HG03135 (cell line): Measurements from ENCODE around the gene RTN1.

Experiments
- ATAC-seq: cut with Tn5 transposase; IDR thresholded peaks from one replicate; pipeline ENCODE4 v1.9.1; 2021; ENCODE audit warnings: mild to moderate bottlenecking, moderate library complexity; ENCODE audit not compliant: unreplicated experiment

RTN1 gene

DNA sequence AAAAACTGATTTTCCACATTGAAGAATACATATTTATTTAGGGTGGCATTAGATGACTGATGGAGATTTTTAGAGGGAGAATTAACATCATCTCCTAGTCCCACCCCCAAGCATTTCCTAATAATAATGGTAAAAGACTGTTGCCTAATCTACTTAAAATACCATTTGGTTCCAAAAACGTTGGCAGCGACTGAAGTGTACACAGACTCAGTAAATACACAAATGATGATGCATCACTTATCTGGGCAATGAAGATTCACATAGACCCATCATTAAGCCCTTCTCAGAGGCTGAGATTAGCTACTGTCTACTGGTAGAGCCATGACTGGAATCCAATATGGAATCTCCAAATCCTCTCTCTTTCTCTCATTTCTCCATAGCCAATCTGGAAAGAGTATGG is 18.2 kb downstream of the RTN1 start:
- no peak for ATAC-seq

- no peak for ATAC-seq
Observed at GRCh38 chr14:59850458-59850857, 20.1 kb downstream of the RTN1 start.

GRCh38 chr14:59849411-59850130 is 21.0 kb downstream of the RTN1 start:
- ATAC-seq: no peak

DNA sequence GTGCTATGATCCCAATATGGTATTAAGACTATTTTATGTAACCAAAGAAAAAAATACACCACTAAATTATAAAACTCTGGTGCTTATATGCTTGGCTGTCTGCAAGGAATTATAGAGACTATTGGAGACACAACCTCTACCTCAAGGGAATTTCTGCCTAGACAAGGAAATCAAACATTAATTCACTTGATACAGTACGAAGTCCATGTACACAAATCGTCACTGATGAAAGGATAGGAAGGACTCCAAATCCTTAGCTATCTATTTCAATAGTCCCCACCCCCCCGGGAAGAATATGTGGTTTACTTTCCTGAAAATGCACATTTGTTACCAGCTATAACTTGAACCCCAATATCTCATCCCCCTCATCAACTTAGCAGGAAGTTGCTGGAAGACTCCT is 21.9 kb downstream of the RTN1 start:
- ATAC-seq: no peak

GRCh38 chr14:59847711-59848110 is 22.9 kb downstream of the RTN1 start:
- no peak for ATAC-seq

- ATAC-seq: no peak
Observed at GRCh38 chr14:59846595-59846994, 24.0 kb downstream of the RTN1 start.

DNA sequence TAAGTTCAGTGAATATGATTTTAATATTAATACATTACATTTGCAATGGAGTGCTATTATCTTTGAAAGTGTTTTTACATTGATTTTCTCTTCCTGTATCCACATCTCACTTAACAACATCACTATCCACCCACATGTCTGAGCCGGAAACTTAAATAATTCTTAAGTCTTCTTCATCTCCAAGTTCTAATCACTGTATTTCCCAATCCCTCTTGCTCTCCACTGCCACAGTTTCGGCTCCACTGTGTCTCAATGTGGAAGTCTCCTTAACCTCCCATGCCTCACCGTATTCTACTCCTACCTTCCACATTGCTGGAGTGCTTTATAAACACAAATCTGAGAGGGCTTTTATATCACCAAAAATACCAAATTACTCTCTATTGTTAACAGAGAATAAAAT is 25.3 kb downstream of the RTN1 start:
- ATAC-seq: no peak

DNA sequence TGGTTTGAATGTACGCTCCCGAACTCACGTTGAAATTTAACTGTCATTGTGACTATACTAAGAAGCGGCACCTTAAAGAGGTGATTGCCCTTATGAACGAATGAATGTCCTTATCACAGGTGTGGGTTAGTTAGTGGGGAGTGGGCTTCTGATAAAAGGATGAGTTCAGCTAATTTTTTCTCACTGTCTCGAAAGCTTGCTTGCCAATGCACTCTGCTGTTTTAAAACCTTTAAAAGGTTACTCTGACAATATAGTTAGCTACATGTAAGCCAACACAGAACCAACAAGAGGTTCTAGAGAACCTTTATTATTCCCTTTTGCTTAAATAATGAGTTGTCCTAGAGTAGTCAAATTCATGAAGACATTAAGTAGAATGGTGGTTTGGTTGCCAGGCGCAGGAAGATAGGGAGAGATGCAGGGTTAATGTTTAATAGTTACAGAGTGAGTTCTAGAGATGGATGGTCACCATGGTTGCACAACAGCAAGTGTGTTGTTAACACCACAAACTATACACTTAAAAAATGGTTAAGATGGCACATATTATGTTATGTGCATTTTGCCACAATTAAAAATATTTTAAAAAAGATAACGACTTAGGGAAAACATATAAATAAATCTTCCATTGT is 26.3 kb downstream of the RTN1 start:
- ATAC-seq: no peak

- ATAC-seq: no peak
Observed at GRCh38 chr14:59836116-59836515, 34.5 kb downstream of the RTN1 start.

DNA sequence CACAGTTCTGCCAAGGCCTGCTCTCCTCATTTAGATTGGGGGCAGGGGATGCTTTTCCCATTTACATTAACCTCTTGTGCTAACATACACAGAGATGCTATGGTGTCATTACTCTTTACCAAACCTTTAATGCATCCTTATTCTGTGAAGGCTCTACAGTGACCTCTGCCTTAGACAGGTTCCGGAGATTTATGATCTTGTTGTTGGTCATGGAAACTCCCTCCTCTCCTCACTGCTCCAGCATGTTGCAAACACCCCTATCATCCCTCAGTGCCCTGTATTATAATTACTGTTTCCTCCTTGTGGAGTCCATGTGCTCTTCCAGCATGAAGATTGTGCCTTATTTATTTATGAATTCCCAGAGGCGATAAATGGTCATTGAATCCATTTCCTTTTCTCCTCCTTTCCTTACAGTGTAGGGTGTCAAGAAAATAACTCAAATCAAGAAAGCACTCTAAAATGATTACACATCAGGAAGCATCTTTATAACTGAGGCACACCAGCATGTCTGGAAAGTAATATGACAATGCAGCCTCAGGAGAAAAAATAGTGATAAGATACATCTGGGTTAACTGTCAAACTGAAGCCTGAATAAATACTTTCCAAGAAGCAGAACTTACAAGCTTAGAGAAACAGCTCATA is 37.8 kb downstream of the RTN1 start:
- ATAC-seq: no peak

GRCh38 chr14:59831121-59831730 is 39.4 kb downstream of the RTN1 start:
- ATAC-seq: no peak

- no peak for ATAC-seq
Observed at GRCh38 chr14:59830338-59830734, 40.2 kb downstream of the RTN1 start.

DNA sequence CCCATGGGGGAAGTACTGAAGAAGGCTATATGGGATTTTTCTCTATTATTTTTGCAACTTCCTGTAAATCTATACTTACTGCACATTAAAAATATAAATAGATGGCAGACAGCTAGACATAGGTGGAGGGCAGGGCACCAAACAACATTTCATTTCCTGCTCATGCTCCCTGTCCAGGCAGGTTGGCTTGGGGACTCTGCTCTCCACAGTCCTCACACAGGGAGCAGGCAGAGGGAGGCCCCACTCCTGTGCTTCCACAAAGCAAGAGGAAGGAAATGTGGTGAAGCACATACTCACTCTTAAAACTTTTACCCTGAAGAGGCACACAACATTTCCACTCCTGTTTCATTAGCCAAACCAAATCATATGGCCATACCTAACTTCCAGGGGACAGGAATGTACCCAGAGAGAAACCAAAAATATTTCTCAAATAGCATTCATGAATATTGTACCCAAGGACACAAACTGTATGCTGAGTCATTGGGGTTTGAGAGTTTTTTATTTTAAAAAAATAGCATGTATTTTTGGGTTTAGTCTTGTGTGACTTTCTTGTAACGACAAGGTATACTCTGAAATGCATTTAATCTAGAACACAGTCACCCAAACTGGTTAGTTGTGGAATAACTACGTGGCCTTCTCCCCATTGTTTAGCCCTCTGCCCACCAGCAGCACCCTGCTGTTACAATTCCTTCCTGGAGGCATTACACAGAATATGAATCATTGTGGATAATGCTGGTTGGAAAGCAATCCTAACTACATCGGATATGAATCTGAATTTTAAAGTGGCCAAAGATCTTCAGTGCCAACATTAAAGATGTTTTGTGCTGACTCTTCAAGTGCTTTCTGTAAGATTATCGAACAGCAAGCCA is 40.9 kb downstream of the RTN1 start:
- no peak for ATAC-seq

DNA sequence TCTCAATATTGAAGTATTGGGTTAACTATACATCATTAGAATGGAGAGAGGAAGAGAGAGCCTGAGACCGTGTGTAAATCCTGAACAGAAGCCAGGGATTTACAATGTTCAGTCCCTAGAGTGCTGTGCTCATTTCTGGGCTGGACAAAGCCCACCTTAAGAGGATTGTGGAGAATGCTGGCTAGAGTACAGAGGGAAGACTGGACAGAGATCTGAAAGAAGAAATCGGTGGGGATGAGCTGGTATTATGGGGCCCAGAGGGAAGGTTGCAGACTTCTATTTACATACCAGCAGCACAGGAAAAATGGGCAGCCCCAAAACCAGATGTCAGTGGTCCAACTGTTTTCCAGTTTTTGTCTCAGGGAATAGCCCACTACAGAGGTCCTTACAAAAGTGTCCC is 42.3 kb downstream of the RTN1 start:
- no peak for ATAC-seq

DNA sequence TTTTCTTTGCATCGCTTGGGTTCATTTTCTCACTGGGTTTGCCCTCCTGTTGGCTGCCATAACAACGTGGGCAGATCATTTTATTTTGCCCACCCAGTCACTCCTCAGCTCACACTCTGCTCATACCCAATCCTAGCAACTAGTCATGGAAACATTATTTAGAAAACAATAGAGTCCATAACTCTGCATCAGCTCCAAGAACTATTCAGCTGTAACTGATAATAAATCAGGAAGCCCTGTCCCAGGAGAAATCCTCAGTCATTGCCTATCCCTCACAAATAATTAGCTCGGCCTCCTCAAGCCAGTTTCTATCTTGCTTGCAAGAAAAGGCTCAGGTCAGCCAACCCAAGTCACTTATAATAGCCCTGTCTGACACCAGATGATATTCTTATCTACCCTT is 43.2 kb downstream of the RTN1 start:
- no peak for ATAC-seq

DNA sequence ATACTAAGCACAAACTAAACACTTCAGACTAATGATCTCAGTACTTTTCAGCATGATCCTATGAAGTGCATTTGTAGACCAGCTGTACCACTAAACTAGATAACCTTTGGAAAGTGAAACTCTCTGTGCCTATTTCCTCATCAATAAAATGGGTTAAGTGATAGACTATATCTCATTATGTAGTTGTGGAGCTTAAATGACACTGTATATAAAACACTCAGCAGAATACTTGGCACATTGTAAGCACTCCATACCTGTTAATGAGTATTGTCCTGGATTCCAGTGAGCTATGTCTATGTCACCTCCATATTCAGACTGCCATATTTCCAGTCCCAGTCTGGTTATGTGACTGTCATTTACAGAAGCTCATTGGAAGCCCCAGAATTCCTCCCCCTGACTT is 44.4 kb downstream of the RTN1 start:
- no peak for ATAC-seq

GRCh38 chr14:59823179-59823578 is 47.4 kb downstream of the RTN1 start:
- no peak for ATAC-seq

DNA sequence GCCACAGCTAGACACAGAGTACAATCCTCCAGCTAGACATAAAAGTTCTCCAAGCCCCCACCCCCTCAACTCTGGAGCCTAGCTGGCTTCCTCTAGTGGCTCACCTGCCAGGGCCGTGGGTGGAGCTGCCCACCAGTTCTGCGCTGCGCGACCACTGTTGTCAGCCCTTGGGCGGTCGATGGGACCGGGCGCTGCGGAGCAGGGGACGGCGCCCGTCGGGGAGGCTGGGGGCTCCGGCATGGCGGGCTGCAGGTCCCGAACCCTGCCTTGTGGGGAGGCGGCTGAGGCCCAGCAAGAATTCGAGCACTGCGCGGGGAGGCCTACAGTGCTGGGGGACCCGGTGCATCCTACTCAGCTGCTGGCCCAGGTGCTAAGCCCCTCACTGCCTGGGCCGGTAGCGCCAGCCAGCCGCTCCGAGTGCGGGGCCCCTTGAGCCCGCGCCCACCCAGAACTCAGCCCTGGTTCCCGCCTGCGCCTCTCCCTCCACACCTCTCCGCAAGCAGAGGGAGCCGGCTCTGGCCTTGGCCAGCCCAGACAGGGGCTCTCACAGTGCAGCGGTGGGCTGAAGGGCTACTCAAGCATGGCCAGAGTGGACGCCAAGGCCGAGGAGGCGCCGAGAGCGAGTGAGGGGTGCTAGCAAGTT is 51.0 kb downstream of the RTN1 start:
- ATAC-seq: no peak

- ATAC-seq: no peak
Observed at GRCh38 chr14:59816941-59817340, 53.6 kb downstream of the RTN1 start.

DNA sequence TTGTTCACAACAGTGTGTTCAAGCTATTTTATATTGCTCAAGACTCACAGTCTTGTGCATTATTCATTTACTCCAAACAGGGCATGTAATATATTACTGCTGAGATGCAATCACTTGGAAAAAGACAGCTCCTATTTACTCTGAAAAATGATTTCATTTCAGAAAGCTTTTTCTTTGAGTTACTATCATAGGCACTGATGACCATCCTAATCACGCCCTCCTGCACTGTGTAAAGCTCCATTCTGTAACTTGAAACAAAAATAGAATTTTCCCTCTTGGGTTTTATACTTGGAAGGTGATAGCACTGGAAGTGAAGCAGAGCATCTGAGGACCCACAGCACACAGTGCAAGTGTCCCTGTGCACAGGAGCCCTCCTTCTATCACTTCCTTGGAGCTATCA is 55.6 kb downstream of the RTN1 start:
- no peak for ATAC-seq

DNA sequence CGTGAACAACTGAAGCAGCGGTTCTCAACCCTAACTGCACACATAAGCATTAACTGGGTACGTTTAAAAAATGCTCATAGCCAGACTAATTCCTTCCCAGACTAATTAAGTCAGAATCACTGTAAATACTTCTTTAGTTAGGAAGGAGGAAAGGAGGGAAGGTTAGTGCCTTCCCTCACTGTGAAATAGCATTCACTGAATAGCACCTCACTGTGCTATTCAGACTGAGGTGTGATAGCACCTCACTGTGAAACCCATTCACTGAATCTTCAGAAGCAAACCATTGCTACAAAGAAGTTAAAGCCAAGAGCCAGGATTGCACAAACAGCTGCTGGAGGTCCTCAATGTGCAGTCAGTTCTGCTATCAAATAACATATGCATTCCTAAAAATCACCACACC is 58.8 kb downstream of the RTN1 start:
- no peak for ATAC-seq
